Smooth muscle cell (in vitro differentiated cells): ENCODE results near the gene RAB2B. TPM values are rescaled to one million over a fixed set of nuclear protein-coding genes. Genes with fewer than 3 reads are reported as not detected.

Experiments used
- DNase-seq: peaks from one replicate; lab custom pipeline; 2025; ENCODE audit not compliant: unreplicated experiment; lab: John Stamatoyannopoulos, UW
- H2AFZ ChIP-seq: fragments of 200-600 bp; sonication (generic); 2 replicates; pipeline ENCODE4 v1.6.0; 2016; ENCODE audit warnings: antibody characterized with exemption, low read depth, mild to moderate bottlenecking
- H3F3A ChIP-seq: fragments of 200-600 bp; sonication (generic); 2 replicates; pipeline ENCODE4 v1.6.0; 2017; ENCODE audit warnings: antibody characterized with exemption, low read depth
- H3K27ac ChIP-seq: fragments of 200-600 bp; sonication (generic); 2 replicates; pipeline ENCODE4 v1.5.1; 2016; ENCODE audit warnings: low read depth, mild to moderate bottlenecking
- H3K27me3 ChIP-seq: fragments of 200-600 bp; sonication (generic); 2 replicates; pipeline ENCODE4 v1.6.1; 2016; ENCODE audit warnings: low read depth, mild to moderate bottlenecking
- H3K36me3 ChIP-seq: fragments of 200-600 bp; sonication (generic); 2 replicates; pipeline ENCODE4 v1.5.1; 2016; ENCODE audit warnings: low read depth
- H3K4me1 ChIP-seq: fragments of 200-600 bp; sonication (generic); 2 replicates; pipeline ENCODE4 v1.5.1; 2016; ENCODE audit warnings: low read depth
- H3K4me2 ChIP-seq: fragments of 200-600 bp; sonication (generic); 2 replicates; pipeline ENCODE4 v1.6.0; 2016; ENCODE audit warnings: mild to moderate bottlenecking
- H3K4me3 ChIP-seq: fragments of 200-600 bp; sonication (generic); 2 replicates; pipeline ENCODE4 v1.5.1; 2016; ENCODE audit warnings: mild to moderate bottlenecking
- H3K79me2 ChIP-seq: fragments of 200-600 bp; sonication (generic); 2 replicates; pipeline ENCODE4 v1.6.0; 2016; ENCODE audit warnings: low read depth, mild to moderate bottlenecking
- H3K9ac ChIP-seq: fragments of 200-600 bp; sonication (generic); 2 replicates; pipeline ENCODE4 v1.6.0; 2016; ENCODE audit warnings: low read depth
- H3K9me3 ChIP-seq: fragments of 200-600 bp; sonication (generic); replicated peaks from 2 replicates; pipeline ENCODE4 v1.5.1; 2016; ENCODE audit warnings: low read depth
- H4K20me1 ChIP-seq: fragments of 200-600 bp; sonication (generic); 2 replicates; pipeline ENCODE4 v1.6.0; 2016; ENCODE audit warnings: low read depth
- CTCF ChIP-seq: fragments of 200-600 bp; sonication (generic); IDR thresholded peaks from 2 replicates; pipeline ENCODE4 v1.5.1; 2017; ENCODE audit warnings: borderline replicate concordance, mild to moderate bottlenecking, antibody characterized with exemption; ENCODE audit not compliant: insufficient read depth, poor library complexity, severe bottlenecking
- WGBS: methylation state at CpG from one replicate; pipeline ENCODE4 v1.1.7; 2016; ENCODE audit warnings: low lambda C conversion rate; 5-methylcytosine and 5-hydroxymethylcytosine counted together
- polyA plus RNA-seq: library from polyadenylated mRNA; unstranded; fragments of >200 nt; fragmentation: Nextera tagmentation; extraction: Ambion mirVana; gene quantifications from 2 replicates; pipeline ENCODE4 v1.2.1, GENCODE V29; 2016
- small RNA-seq: library from RNA; depleted of rRNA; stranded (forward); fragments of <200 nt; gene quantifications from one replicate; pipeline ENCODE3, GENCODE V24; 2014
- total RNA-seq: library from RNA; depleted of rRNA; stranded (reverse); fragments of >200 nt; gene quantifications from 2 replicates; pipeline ENCODE4 v1.2.3, GENCODE V29; 2014

The RAB2B gene
- total and polyA plus RNA-seq, 2 experiments from 2014 or later = 15.4 to 30.4 TPM

GRCh38 chr14:21415329-21415728 is 61.4 kb downstream of the RAB2B start:
- Histone ChIP-seq H2AFZ (no peak overlapping the region), H3K9ac (no peak overlapping the region), H3F3A (no peaks in the 10 kb centered on the region), H3K4me1 (no peaks in the 10 kb centered on the region), H3K4me3 (no peak overlapping the region), H3K27ac (no peak overlapping the region), H4K20me1 (peaks cover 9% of the 10 kb centered on the region), H3K79me2 (peaks cover 4% of the 10 kb centered on the region), H3K9me3 (no peaks in the 10 kb centered on the region), H3K36me3 (peaks cover 48% of the 10 kb centered on the region), H3K27me3 (no peaks in the 10 kb centered on the region), H3K4me2 (no peak overlapping the region)
- no peak for DNase-seq
- 98% methylated on average over 4 of the region's 4 CpGs for WGBS
- no peak for TF ChIP-seq CTCF

- peaks cover 48% of the 10 kb centered on the region for H3K36me3 ChIP-seq
- H3K4me2 ChIP-seq = no peak overlapping the region
- DNase-seq = no peak
- no peak overlapping the region for H3K4me3 ChIP-seq
- H3K79me2 ChIP-seq = peaks cover 4% of the 10 kb centered on the region
- no peaks in the 10 kb centered on the region for H3K27me3 ChIP-seq
- no peak overlapping the region for H2AFZ ChIP-seq
- 94% methylated on average over 1 of the region's 1 CpG for WGBS
- H3F3A ChIP-seq = no peaks in the 10 kb centered on the region
- TF ChIP-seq CTCF = no peak
- H4K20me1 ChIP-seq = peaks cover 9% of the 10 kb centered on the region
- H3K27ac ChIP-seq = no peak overlapping the region
- no peaks in the 10 kb centered on the region for H3K4me1 ChIP-seq
- no peaks in the 10 kb centered on the region for H3K9me3 ChIP-seq
- H3K9ac ChIP-seq = no peak overlapping the region
Observed at GRCh38 chr14:21414137-21414631, 62.6 kb downstream of the RAB2B start.

Small RNAs within 50 kb of the gene (small RNA-seq; reads per million reads assigned to genes)
- gene RN7SL650P = not detected

Other genes starting within 250 kb of the RAB2B start
- 514 and 606 TPM in 2 replicates for gene HNRNPC, start 207.5 kb downstream of the RAB2B start, total RNA-seq
- 408 TPM in 2 replicates for gene HNRNPC, start 207.5 kb downstream of the RAB2B start, polyA plus RNA-seq
- gene RPGRIP1, start 196.9 kb downstream of the RAB2B start, total RNA-seq = not detected in 2 replicates
- gene RPGRIP1, start 196.9 kb downstream of the RAB2B start, polyA plus RNA-seq = 0.21 TPM in 1 of 2 replicates, not detected in the other
- 62.9 and 68.0 TPM in 2 replicates for gene SUPT16H, start 92.9 kb downstream of the RAB2B start, total RNA-seq
- 52.3 and 55.1 TPM in 2 replicates for gene SUPT16H, start 92.9 kb downstream of the RAB2B start, polyA plus RNA-seq
- gene CHD8, start 20.8 kb downstream of the RAB2B start, total RNA-seq = 52.9 and 57.1 TPM in 2 replicates
- gene CHD8, start 20.8 kb downstream of the RAB2B start, polyA plus RNA-seq = 25.0 and 36.3 TPM in 2 replicates
- gene TOX4, start 236 bp upstream of the RAB2B start, total RNA-seq = 31.9 and 33.9 TPM in 2 replicates
- gene TOX4, start 236 bp upstream of the RAB2B start, polyA plus RNA-seq = 54.5 and 58.4 TPM in 2 replicates
- gene METTL3, start 34.4 kb upstream of the RAB2B start, total RNA-seq = 37.6 and 43.6 TPM in 2 replicates
- gene METTL3, start 34.4 kb upstream of the RAB2B start, polyA plus RNA-seq = 25.5 and 29.7 TPM in 2 replicates
- gene SALL2, start 49.4 kb upstream of the RAB2B start, total RNA-seq = 4.5 and 5.9 TPM in 2 replicates
- 4.5 and 6.7 TPM in 2 replicates for gene SALL2, start 49.4 kb upstream of the RAB2B start, polyA plus RNA-seq
- gene OR10G3, start 103.1 kb upstream of the RAB2B start, total RNA-seq = not detected in 2 replicates
- gene OR10G3, start 103.1 kb upstream of the RAB2B start, polyA plus RNA-seq = not detected in 2 replicates
- gene OR10G2, start 158.0 kb upstream of the RAB2B start, total RNA-seq = not detected in 2 replicates
- not detected in 2 replicates for gene OR10G2, start 158.0 kb upstream of the RAB2B start, polyA plus RNA-seq
- not detected in 2 replicates for gene OR4E2, start 176.9 kb upstream of the RAB2B start, total RNA-seq
- gene OR4E2, start 176.9 kb upstream of the RAB2B start, polyA plus RNA-seq = not detected in 2 replicates
- not detected in 2 replicates for gene OR4E1, start 196.9 kb upstream of the RAB2B start, total RNA-seq
- not detected in 2 replicates for gene OR4E1, start 196.9 kb upstream of the RAB2B start, polyA plus RNA-seq